OCI-LY7 (cell line): ENCODE results near the gene FOXL3.

Experiments
- CTCF ChIP-seq: fragments of 200-600 bp; sonication (generic); conservative IDR thresholded peaks from 2 replicates; pipeline ENCODE4 v1.5.1; 2014; ENCODE audit warnings: mild to moderate bottlenecking, antibody characterized with exemption, low read length, moderate library complexity, mixed read lengths
- EZH2phosphoT487 ChIP-seq: fragments of 200-600 bp; sonication (generic); IDR thresholded peaks from 2 replicates; pipeline ENCODE4 v1.6.1; 2018; ENCODE audit warnings: low read depth, borderline replicate concordance, mild to moderate bottlenecking, mixed run types, antibody characterized with exemption, low read length, moderate library complexity, mixed read lengths

GRCh38 chr7:305410-306151 is 15.6 kb downstream of the FOXL3 start:
- TF ChIP-seq CTCF (no peak), EZH2phosphoT487 (no peak)
